Uterus (tissue), 2 donors: ENCODE measurements around the gene AIG1.

Source experiments
- POLR2A ChIP-seq, 2 donors: fragments of 450-650 bp; IDR thresholded peaks; one replicate each; pipeline ENCODE4 v1.6.1; 2016; ENCODE audit warnings: antibody characterized with exemption in 2 of 2, mild to moderate bottlenecking in 1 of 2, moderate library complexity in 1 of 2
- TF ChIP-seq, protein P1 (sequence below), 4 experiments: fragments of 200-600 bp in 2 of 4; fragments of 450-650 bp in 2 of 4; sonication (generic) in 2 of 4; IDR thresholded peaks; one replicate each; pipeline ENCODE4 v1.5.1; 2016 to 2019; ENCODE audit warnings: antibody characterized with exemption in 4 of 4, mild to moderate bottlenecking in 2 of 4, moderate library complexity in 1 of 4

GRCh38 chr6:143270026-143270425 lies 209.3 kb downstream of the AIG1 start:
- TF ChIP-seq POLR2A (IDR thresholded peaks at IDR 0.05), result no peak
- TF ChIP-seq, protein P1, sequence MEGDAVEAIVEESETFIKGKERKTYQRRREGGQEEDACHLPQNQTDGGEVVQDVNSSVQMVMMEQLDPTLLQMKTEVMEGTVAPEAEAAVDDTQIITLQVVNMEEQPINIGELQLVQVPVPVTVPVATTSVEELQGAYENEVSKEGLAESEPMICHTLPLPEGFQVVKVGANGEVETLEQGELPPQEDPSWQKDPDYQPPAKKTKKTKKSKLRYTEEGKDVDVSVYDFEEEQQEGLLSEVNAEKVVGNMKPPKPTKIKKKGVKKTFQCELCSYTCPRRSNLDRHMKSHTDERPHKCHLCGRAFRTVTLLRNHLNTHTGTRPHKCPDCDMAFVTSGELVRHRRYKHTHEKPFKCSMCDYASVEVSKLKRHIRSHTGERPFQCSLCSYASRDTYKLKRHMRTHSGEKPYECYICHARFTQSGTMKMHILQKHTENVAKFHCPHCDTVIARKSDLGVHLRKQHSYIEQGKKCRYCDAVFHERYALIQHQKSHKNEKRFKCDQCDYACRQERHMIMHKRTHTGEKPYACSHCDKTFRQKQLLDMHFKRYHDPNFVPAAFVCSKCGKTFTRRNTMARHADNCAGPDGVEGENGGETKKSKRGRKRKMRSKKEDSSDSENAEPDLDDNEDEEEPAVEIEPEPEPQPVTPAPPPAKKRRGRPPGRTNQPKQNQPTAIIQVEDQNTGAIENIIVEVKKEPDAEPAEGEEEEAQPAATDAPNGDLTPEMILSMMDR (IDR thresholded peaks at IDR 0.05), result no peak
